ENCODE results near the gene ADRA2B.

The ADRA2B gene

GRCh38 chr2:96123290-96123689, 6.9 kb upstream of the ADRA2B start:
- Histone ChIP-seq H4K91ac (ENCODE audit: low read length) (no peak overlapping the region), H2BK5ac (ENCODE audit: low read depth, low read length, poor library complexity, severe bottlenecking) (no peak overlapping the region), H4K8ac (ENCODE audit: low read length) (no peak overlapping the region), H2BK12ac (ENCODE audit: low read length in 2 of 2) (no peak overlapping the region), H2AK5ac (ENCODE audit: low read length, severe bottlenecking) (no peak overlapping the region), H3K18ac (ENCODE audit: low read depth in 1 of 2, low read length in 2 of 2) (no peak overlapping the region), H2BK120ac (ENCODE audit: low read depth, low read length) (no peak overlapping the region), H3K27ac (ENCODE audit: low read length, poor library complexity, severe bottlenecking) (no peak overlapping the region), H3K79me1 (replicated peaks; ENCODE audit: low read length, poor library complexity, severe bottlenecking) (no peaks in the 10 kb centered on the region), H3K23ac (ENCODE audit: low read length in 2 of 2) (no peak overlapping the region), H3K14ac (ENCODE audit: low read length in 2 of 2) (no peak overlapping the region), H3K9ac (ENCODE audit: low read length) (no peak overlapping the region), H3K4me2 (ENCODE audit: low read length, poor library complexity, severe bottlenecking) (no peak overlapping the region), H2BK15ac (ENCODE audit: low read depth, poor library complexity, severe bottlenecking) (no peak overlapping the region), H3K36me3 (ENCODE audit: control insufficient read depth in 1 of 2, insufficient read depth in 2 of 2, low read depth in 1 of 2, low read length in 2 of 2) (no peaks in the 10 kb centered on the region), H3K4me1 (ENCODE audit: control insufficient read depth, insufficient read depth, low read depth, low read length) (no peaks in the 10 kb centered on the region), H3K9me3 (ENCODE audit: control insufficient read depth, low read length) (no peaks in the 10 kb centered on the region), H2AFZ (ENCODE audit: low read depth, low read length) (no peak overlapping the region), H3K4me3 (ENCODE audit: insufficient read depth in 1 of 2, low read depth in 1 of 2, low read length in 2 of 2) (no peak overlapping the region), H3K27me3 (ENCODE audit: control insufficient read depth in 1 of 2, insufficient read depth in 1 of 2, low read length in 2 of 2) (peaks cover 74 to 91% of the 10 kb centered on the region in 2 experiments), H3K4ac (ENCODE audit: low read depth in 1 of 2, low read length in 2 of 2) (no peak overlapping the region)
- WGBS = 100% methylated on average over 1 of the region's 1 CpG
- no peak for DNase-seq

- Histone ChIP-seq H4K8ac (ENCODE audit: low read length) (no peak overlapping the region), H3K4me2 (ENCODE audit: low read length, poor library complexity, severe bottlenecking) (no peak overlapping the region), H3K27ac (ENCODE audit: low read length, poor library complexity, severe bottlenecking) (no peak overlapping the region), H3K4ac (ENCODE audit: low read depth in 1 of 2, low read length in 2 of 2) (no peak overlapping the region), H3K14ac (ENCODE audit: low read length in 2 of 2) (no peak overlapping the region), H3K4me3 (ENCODE audit: insufficient read depth in 1 of 2, low read depth in 1 of 2, low read length in 2 of 2) (no peak overlapping the region), H2AFZ (ENCODE audit: low read depth, low read length) (no peak overlapping the region), H4K91ac (ENCODE audit: low read length) (no peak overlapping the region), H3K27me3 (ENCODE audit: control insufficient read depth in 1 of 2, insufficient read depth in 1 of 2, low read length in 2 of 2) (peaks cover 83 to 96% of the 10 kb centered on the region in 2 experiments), H3K9me3 (ENCODE audit: control insufficient read depth, low read length) (no peaks in the 10 kb centered on the region), H2BK120ac (ENCODE audit: low read depth, low read length) (no peak overlapping the region), H3K9ac (ENCODE audit: low read length) (no peak overlapping the region), H3K23ac (ENCODE audit: low read length in 2 of 2) (no peak overlapping the region), H3K18ac (ENCODE audit: low read depth in 1 of 2, low read length in 2 of 2) (no peak overlapping the region), H2BK12ac (ENCODE audit: low read length in 2 of 2) (no peak overlapping the region), H2BK15ac (ENCODE audit: low read depth, poor library complexity, severe bottlenecking) (no peak overlapping the region), H3K79me1 (replicated peaks; ENCODE audit: low read length, poor library complexity, severe bottlenecking) (no peaks in the 10 kb centered on the region), H3K4me1 (ENCODE audit: control insufficient read depth, insufficient read depth, low read depth, low read length) (peaks cover under 1% of the 10 kb centered on the region), H3K36me3 (ENCODE audit: control insufficient read depth in 1 of 2, insufficient read depth in 2 of 2, low read depth in 1 of 2, low read length in 2 of 2) (no peaks in the 10 kb centered on the region), H2AK5ac (ENCODE audit: low read length, severe bottlenecking) (no peak overlapping the region), H2BK5ac (ENCODE audit: low read depth, low read length, poor library complexity, severe bottlenecking) (no peak overlapping the region)
- no peak for DNase-seq
- 77% methylated on average over 4 of the region's 5 CpGs for WGBS
These were observed 6.0 kb upstream of the ADRA2B start for GRCh38 chr2:96122391-96122790.

GRCh38 chr2:96121414-96121813, 5.0 kb upstream of the ADRA2B start:
- Histone ChIP-seq H4K8ac (ENCODE audit: low read length) (no peak overlapping the region), H3K4me1 (ENCODE audit: control insufficient read depth, insufficient read depth, low read depth, low read length) (peaks cover 8% of the 10 kb centered on the region), H2BK15ac (ENCODE audit: low read depth, poor library complexity, severe bottlenecking) (no peak overlapping the region), H3K27me3 (ENCODE audit: control insufficient read depth in 1 of 2, insufficient read depth in 1 of 2, low read length in 2 of 2) (peaks cover 87 to 92% of the 10 kb centered on the region in 2 experiments), H3K4me3 (ENCODE audit: insufficient read depth in 1 of 2, low read depth in 1 of 2, low read length in 2 of 2) (no peak overlapping the region), H3K9ac (ENCODE audit: low read length) (no peak overlapping the region), H2BK5ac (ENCODE audit: low read depth, low read length, poor library complexity, severe bottlenecking) (no peak overlapping the region), H2AFZ (ENCODE audit: low read depth, low read length) (no peak overlapping the region), H2BK120ac (ENCODE audit: low read depth, low read length) (no peak overlapping the region), H3K79me1 (replicated peaks; ENCODE audit: low read length, poor library complexity, severe bottlenecking) (no peaks in the 10 kb centered on the region), H3K4ac (ENCODE audit: low read depth in 1 of 2, low read length in 2 of 2) (no peak overlapping the region), H3K23ac (ENCODE audit: low read length in 2 of 2) (no peak overlapping the region), H2BK12ac (ENCODE audit: low read length in 2 of 2) (no peak overlapping the region), H3K27ac (ENCODE audit: low read length, poor library complexity, severe bottlenecking) (no peak overlapping the region), H3K9me3 (ENCODE audit: control insufficient read depth, low read length) (no peaks in the 10 kb centered on the region), H3K14ac (ENCODE audit: low read length in 2 of 2) (no peak overlapping the region), H3K4me2 (ENCODE audit: low read length, poor library complexity, severe bottlenecking) (no peak overlapping the region), H3K18ac (ENCODE audit: low read depth in 1 of 2, low read length in 2 of 2) (no peak overlapping the region), H3K36me3 (ENCODE audit: control insufficient read depth in 1 of 2, insufficient read depth in 2 of 2, low read depth in 1 of 2, low read length in 2 of 2) (no peaks in the 10 kb centered on the region), H4K91ac (ENCODE audit: low read length) (no peak overlapping the region), H2AK5ac (ENCODE audit: low read length, severe bottlenecking) (no peak overlapping the region)
- WGBS = 93% methylated on average over 4 of the region's 4 CpGs
- no peak for DNase-seq

- no peak overlapping the region for H2BK15ac ChIP-seq (ENCODE audit: low read depth, poor library complexity, severe bottlenecking)
- peaks cover 88 to 89% of the 10 kb centered on the region in 2 experiments for H3K27me3 ChIP-seq (ENCODE audit: control insufficient read depth in 1 of 2, insufficient read depth in 1 of 2, low read length in 2 of 2)
- no peak overlapping the region for H2BK5ac ChIP-seq (ENCODE audit: low read depth, low read length, poor library complexity, severe bottlenecking)
- no peak overlapping the region for H3K23ac ChIP-seq (ENCODE audit: low read length in 2 of 2)
- no peak for DNase-seq
- H2AK5ac ChIP-seq (ENCODE audit: low read length, severe bottlenecking) = no peak overlapping the region
- no peaks in the 10 kb centered on the region for H3K79me1 ChIP-seq (replicated peaks; ENCODE audit: low read length, poor library complexity, severe bottlenecking)
- H2AFZ ChIP-seq (ENCODE audit: low read depth, low read length) = no peak overlapping the region
- H3K9ac ChIP-seq (ENCODE audit: low read length) = no peak overlapping the region
- 71% methylated on average over 7 of the region's 7 CpGs for WGBS
- no peak overlapping the region for H3K14ac ChIP-seq (ENCODE audit: low read length in 2 of 2)
- H2BK120ac ChIP-seq (ENCODE audit: low read depth, low read length) = no peak overlapping the region
- H4K91ac ChIP-seq (ENCODE audit: low read length) = no peak overlapping the region
- no peak overlapping the region for H4K8ac ChIP-seq (ENCODE audit: low read length)
- H3K4me3 ChIP-seq (ENCODE audit: insufficient read depth in 1 of 2, low read depth in 1 of 2, low read length in 2 of 2) = no peak overlapping the region
- no peaks in the 10 kb centered on the region for H3K9me3 ChIP-seq (ENCODE audit: control insufficient read depth, low read length)
- H3K27ac ChIP-seq (ENCODE audit: low read length, poor library complexity, severe bottlenecking) = no peak overlapping the region
- H3K4me2 ChIP-seq (ENCODE audit: low read length, poor library complexity, severe bottlenecking) = no peak overlapping the region
- H3K36me3 ChIP-seq (ENCODE audit: control insufficient read depth in 1 of 2, insufficient read depth in 2 of 2, low read depth in 1 of 2, low read length in 2 of 2) = peaks cover 0 to 1% of the 10 kb centered on the region in 2 experiments
- H3K18ac ChIP-seq (ENCODE audit: low read depth in 1 of 2, low read length in 2 of 2) = no peak overlapping the region
- no peak overlapping the region for H3K4ac ChIP-seq (ENCODE audit: low read depth in 1 of 2, low read length in 2 of 2)
- H2BK12ac ChIP-seq (ENCODE audit: low read length in 2 of 2) = no peak overlapping the region
- H3K4me1 ChIP-seq (ENCODE audit: control insufficient read depth, insufficient read depth, low read depth, low read length) = peaks cover 12% of the 10 kb centered on the region
These were observed 4.6 kb upstream of the ADRA2B start for GRCh38 chr2:96120991-96121390.
